GM23338 (cell line): ENCODE data around the gene SYT14. TPM values are rescaled to one million over a fixed set of nuclear protein-coding genes. Genes with fewer than 3 reads are reported as not detected.

ENCODE experiments used
- ATAC-seq: fragments of 200-7000 bp; cut with Tn5 transposase; 3 replicates; pipeline ENCODE4 v1.9.1; 2020
- DNase-seq: peaks from one replicate; pipeline ENCODE4 v3.0.0-alpha.2; 2015; ENCODE audit warnings: low spot score
- H2AFZ ChIP-seq: fragments of 200-600 bp; sonication (generic); 2 replicates; pipeline ENCODE4 v1.8.0; 2016; ENCODE audit warnings: antibody characterized with exemption, mild to moderate bottlenecking, moderate library complexity
- H3F3A ChIP-seq: fragments of 200-600 bp; sonication (generic); replicated peaks from 2 replicates; pipeline ENCODE4 v1.8.0; 2017; ENCODE audit warnings: antibody characterized with exemption, mixed run types, low read depth
- H3K27ac ChIP-seq: fragments of 200-600 bp; sonication (generic); 2 replicates; pipeline ENCODE4 v1.6.1; 2016; ENCODE audit warnings: low read depth
- H3K27me3 ChIP-seq: fragments of 200-600 bp; sonication (generic); 2 replicates; pipeline ENCODE4 v1.8.0; 2016; ENCODE audit warnings: mild to moderate bottlenecking, mixed run types, moderate library complexity; ENCODE audit not compliant: insufficient read depth
- H3K36me3 ChIP-seq: fragments of 200-600 bp; sonication (generic); 2 replicates; pipeline ENCODE4 v1.8.0; 2016; ENCODE audit warnings: mild to moderate bottlenecking; ENCODE audit not compliant: insufficient read depth
- H3K4me1 ChIP-seq: fragments of 200-600 bp; sonication (generic); 2 replicates; pipeline ENCODE4 v1.8.0; 2016; ENCODE audit warnings: mild to moderate bottlenecking, moderate library complexity; ENCODE audit not compliant: insufficient read depth
- H3K4me2 ChIP-seq: fragments of 200-600 bp; sonication (generic); 2 replicates; pipeline ENCODE4 v1.7.1; 2017; ENCODE audit warnings: mixed run types
- H3K4me3 ChIP-seq: fragments of 200-600 bp; sonication (generic); 2 replicates; pipeline ENCODE4 v1.6.1; 2016; ENCODE audit warnings: mixed run types
- H3K79me2 ChIP-seq: fragments of 200-600 bp; sonication (generic); replicated peaks from 2 replicates; pipeline ENCODE4 v1.8.0; 2017; ENCODE audit warnings: mild to moderate bottlenecking; ENCODE audit not compliant: insufficient read depth
- H3K9me2 ChIP-seq: fragments of 200-600 bp; sonication (generic); 2 replicates; pipeline ENCODE4 v1.8.0; 2017; ENCODE audit not compliant: insufficient read depth
- H4K20me1 ChIP-seq: fragments of 200-600 bp; sonication (generic); replicated peaks from 2 replicates; pipeline ENCODE4 v1.8.0; 2017; ENCODE audit warnings: mild to moderate bottlenecking; ENCODE audit not compliant: insufficient read depth
- H3K27ac Mint-ChIP-seq: 2 replicates; pipeline ENCODE4 v1.8.0; 2020; ENCODE audit warnings: inconsistent platforms, mild to moderate bottlenecking, moderate library complexity, mixed read lengths
- H3K27me3 Mint-ChIP-seq: 3 replicates; pipeline ENCODE4 v1.8.0; 2022; ENCODE audit warnings: low read depth, mild to moderate bottlenecking, moderate library complexity, mixed read lengths, inconsistent platforms; ENCODE audit not compliant: insufficient read depth, poor library complexity
- H3K36me3 Mint-ChIP-seq: 3 replicates; pipeline ENCODE4 v1.8.0; 2021; ENCODE audit warnings: low read depth, mild to moderate bottlenecking, inconsistent platforms, moderate library complexity, mixed read lengths
- H3K4me1 Mint-ChIP-seq: 3 replicates; pipeline ENCODE4 v1.8.0; 2020; ENCODE audit warnings: mild to moderate bottlenecking, inconsistent platforms, mixed read lengths
- H3K4me3 Mint-ChIP-seq: 3 replicates; pipeline ENCODE4 v1.8.0; 2021; ENCODE audit warnings: moderate library complexity, mild to moderate bottlenecking, inconsistent platforms, mixed read lengths
- H3K9me3 Mint-ChIP-seq: 3 replicates; pipeline ENCODE4 v1.8.0; 2020; ENCODE audit warnings: moderate library complexity, mild to moderate bottlenecking, inconsistent platforms, mixed read lengths
- CREB1 ChIP-seq: fragments of 250-450 bp; sonication (Bioruptor Pico); IDR thresholded peaks from 2 replicates; pipeline ENCODE4 v1.5.0; 2020; ENCODE audit warnings: low read depth, mild to moderate bottlenecking, moderate library complexity
- EZH2 ChIP-seq: fragments of 200-600 bp; sonication (generic); IDR thresholded peaks from one replicate; pipeline ENCODE4 v1.8.0; 2017; ENCODE audit warnings: antibody characterized with exemption, mild to moderate bottlenecking, low read depth; ENCODE audit not compliant: unreplicated experiment
- EZH2phosphoT487 ChIP-seq: fragments of 200-600 bp; sonication (generic); IDR thresholded peaks from one replicate; pipeline ENCODE4 v1.8.1; 2018; ENCODE audit warnings: antibody characterized with exemption; ENCODE audit not compliant: unreplicated experiment
- JUNB ChIP-seq: IDR thresholded peaks from one replicate; pipeline ENCODE4 v1.6.1; 2016; ENCODE audit warnings: antibody characterized with exemption; ENCODE audit not compliant: unreplicated experiment
- NANOG ChIP-seq: IDR thresholded peaks from 2 replicates; pipeline ENCODE4 v1.6.1; 2016; ENCODE audit warnings: antibody characterized with exemption, borderline replicate concordance
- POLR2AphosphoS5 ChIP-seq: IDR thresholded peaks from 2 replicates; pipeline ENCODE4 v1.6.1; 2016; ENCODE audit warnings: antibody characterized with exemption, low read depth
- STAT1 ChIP-seq: IDR thresholded peaks from one replicate; pipeline ENCODE4 v1.6.1; 2016; ENCODE audit warnings: antibody characterized with exemption; ENCODE audit not compliant: unreplicated experiment
- ZNF114 ChIP-seq: fragments of 250-450 bp; sonication (Bioruptor Pico); IDR thresholded peaks from 2 replicates; pipeline ENCODE4 v1.5.0; 2020; ENCODE audit warnings: mild to moderate bottlenecking, moderate library complexity
- ZNF331 ChIP-seq: fragments of 250-450 bp; sonication (Bioruptor Pico); IDR thresholded peaks from 2 replicates; pipeline ENCODE4 v1.5.0; 2020; ENCODE audit warnings: low read depth, mild to moderate bottlenecking, moderate library complexity
- polyA plus RNA-seq: library from polyadenylated mRNA; unstranded; fragments of >200 nt; fragmentation: Nextera tagmentation; extraction: Ambion mirVana; gene quantifications from 2 replicates; pipeline ENCODE4 v1.2.1, GENCODE V29; 2016
- total RNA-seq: library from RNA; depleted of rRNA; stranded (reverse); fragments of >200 nt; shearing (Covaris generic); gene quantifications from 2 replicates; pipeline ENCODE4 v1.2.3, GENCODE V29; 2014
- TF ChIP-seq, protein P1 (sequence below), 2 experiments: fragments of 200-600 bp in 1 of 2; sonication (generic) in 1 of 2; conservative IDR thresholded peaks; 2 replicates each; pipeline versions ENCODE4 v1.5.1 to v1.6.1; 2016 to 2017; ENCODE audit warnings: antibody characterized with exemption in 2 of 2, low read depth in 2 of 2, mild to moderate bottlenecking in 2 of 2, moderate library complexity in 1 of 2
- TF ChIP-seq, protein P2 (sequence below): fragments of 250-450 bp; sonication (Bioruptor Pico); IDR thresholded peaks from 2 replicates; pipeline ENCODE4 v1.5.0; 2020; ENCODE audit warnings: mild to moderate bottlenecking, moderate library complexity
- TF ChIP-seq, protein P3 (sequence below): IDR thresholded peaks from one replicate; pipeline ENCODE4 v1.6.1; 2018; ENCODE audit warnings: antibody characterized with exemption; ENCODE audit not compliant: unreplicated experiment
- TF ChIP-seq, protein P4 (sequence below): IDR thresholded peaks from 2 replicates; pipeline ENCODE4 v1.6.1; 2016; ENCODE audit warnings: antibody characterized with exemption

Gene SYT14
- total and polyA plus RNA-seq, 2 experiments from 2014 or later: 5.2 to 22.4 TPM

DNA sequence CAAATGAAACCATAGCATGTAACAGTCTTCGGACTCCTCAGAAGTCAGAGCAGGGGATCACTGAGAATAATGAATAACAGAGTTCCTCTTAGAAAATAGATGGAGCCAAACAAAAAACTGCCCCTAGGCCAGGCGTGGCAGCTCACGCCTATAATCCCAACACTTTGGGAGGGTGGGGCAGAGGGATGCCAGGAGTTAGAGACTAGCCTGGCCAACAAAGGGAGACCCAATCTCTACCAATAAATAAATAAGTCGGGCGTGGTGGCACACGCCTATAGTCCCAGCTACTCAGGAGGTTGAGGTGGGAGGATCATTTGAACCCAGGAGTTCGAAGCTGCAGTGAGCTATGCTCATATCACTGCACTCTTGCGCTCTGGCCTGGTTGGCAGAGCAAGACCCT lies 236.1 kb downstream of the SYT14 start:
- Mint-ChIP-seq H3K27me3 (peaks cover 2% of the 10 kb centered on the region), H3K27ac (no peak overlapping the region), H3K4me1 (peaks cover 10% of the 10 kb centered on the region; the same call in 2 of the 3 replicates), H3K4me3 (no peak overlapping the region), H3K36me3 (no peaks in the 10 kb centered on the region), H3K9me3 (no peaks in the 10 kb centered on the region)
- Histone ChIP-seq H3K4me3 (no peak overlapping the region), H2AFZ (no peak overlapping the region), H3K9me2 (no peaks in the 10 kb centered on the region), H3K79me2 (no peaks in the 10 kb centered on the region), H3K4me2 (no peak overlapping the region), H3F3A (no peaks in the 10 kb centered on the region), H3K36me3 (no peaks in the 10 kb centered on the region), H4K20me1 (no peaks in the 10 kb centered on the region), H3K4me1 (peaks cover 3% of the 10 kb centered on the region; the same call in 1 of the 2 replicates), H3K27me3 (no peaks in the 10 kb centered on the region), H3K27ac (no peak overlapping the region)
- TF ChIP-seq EZH2 (no peak), STAT1 (no peak), JUNB (no peak), EZH2phosphoT487 (no peak), ZNF331 (no peak), POLR2AphosphoS5 (no peak), NANOG (no peak), ZNF114 (no peak), CREB1 (CRISPR knock-in tag) (no peak)
- TF ChIP-seq, protein P1, sequence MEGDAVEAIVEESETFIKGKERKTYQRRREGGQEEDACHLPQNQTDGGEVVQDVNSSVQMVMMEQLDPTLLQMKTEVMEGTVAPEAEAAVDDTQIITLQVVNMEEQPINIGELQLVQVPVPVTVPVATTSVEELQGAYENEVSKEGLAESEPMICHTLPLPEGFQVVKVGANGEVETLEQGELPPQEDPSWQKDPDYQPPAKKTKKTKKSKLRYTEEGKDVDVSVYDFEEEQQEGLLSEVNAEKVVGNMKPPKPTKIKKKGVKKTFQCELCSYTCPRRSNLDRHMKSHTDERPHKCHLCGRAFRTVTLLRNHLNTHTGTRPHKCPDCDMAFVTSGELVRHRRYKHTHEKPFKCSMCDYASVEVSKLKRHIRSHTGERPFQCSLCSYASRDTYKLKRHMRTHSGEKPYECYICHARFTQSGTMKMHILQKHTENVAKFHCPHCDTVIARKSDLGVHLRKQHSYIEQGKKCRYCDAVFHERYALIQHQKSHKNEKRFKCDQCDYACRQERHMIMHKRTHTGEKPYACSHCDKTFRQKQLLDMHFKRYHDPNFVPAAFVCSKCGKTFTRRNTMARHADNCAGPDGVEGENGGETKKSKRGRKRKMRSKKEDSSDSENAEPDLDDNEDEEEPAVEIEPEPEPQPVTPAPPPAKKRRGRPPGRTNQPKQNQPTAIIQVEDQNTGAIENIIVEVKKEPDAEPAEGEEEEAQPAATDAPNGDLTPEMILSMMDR (conservative IDR thresholded peaks at IDR 0.05; ENCODE audit: low read depth in 2 of 2): no peak
- TF ChIP-seq, protein P2, sequence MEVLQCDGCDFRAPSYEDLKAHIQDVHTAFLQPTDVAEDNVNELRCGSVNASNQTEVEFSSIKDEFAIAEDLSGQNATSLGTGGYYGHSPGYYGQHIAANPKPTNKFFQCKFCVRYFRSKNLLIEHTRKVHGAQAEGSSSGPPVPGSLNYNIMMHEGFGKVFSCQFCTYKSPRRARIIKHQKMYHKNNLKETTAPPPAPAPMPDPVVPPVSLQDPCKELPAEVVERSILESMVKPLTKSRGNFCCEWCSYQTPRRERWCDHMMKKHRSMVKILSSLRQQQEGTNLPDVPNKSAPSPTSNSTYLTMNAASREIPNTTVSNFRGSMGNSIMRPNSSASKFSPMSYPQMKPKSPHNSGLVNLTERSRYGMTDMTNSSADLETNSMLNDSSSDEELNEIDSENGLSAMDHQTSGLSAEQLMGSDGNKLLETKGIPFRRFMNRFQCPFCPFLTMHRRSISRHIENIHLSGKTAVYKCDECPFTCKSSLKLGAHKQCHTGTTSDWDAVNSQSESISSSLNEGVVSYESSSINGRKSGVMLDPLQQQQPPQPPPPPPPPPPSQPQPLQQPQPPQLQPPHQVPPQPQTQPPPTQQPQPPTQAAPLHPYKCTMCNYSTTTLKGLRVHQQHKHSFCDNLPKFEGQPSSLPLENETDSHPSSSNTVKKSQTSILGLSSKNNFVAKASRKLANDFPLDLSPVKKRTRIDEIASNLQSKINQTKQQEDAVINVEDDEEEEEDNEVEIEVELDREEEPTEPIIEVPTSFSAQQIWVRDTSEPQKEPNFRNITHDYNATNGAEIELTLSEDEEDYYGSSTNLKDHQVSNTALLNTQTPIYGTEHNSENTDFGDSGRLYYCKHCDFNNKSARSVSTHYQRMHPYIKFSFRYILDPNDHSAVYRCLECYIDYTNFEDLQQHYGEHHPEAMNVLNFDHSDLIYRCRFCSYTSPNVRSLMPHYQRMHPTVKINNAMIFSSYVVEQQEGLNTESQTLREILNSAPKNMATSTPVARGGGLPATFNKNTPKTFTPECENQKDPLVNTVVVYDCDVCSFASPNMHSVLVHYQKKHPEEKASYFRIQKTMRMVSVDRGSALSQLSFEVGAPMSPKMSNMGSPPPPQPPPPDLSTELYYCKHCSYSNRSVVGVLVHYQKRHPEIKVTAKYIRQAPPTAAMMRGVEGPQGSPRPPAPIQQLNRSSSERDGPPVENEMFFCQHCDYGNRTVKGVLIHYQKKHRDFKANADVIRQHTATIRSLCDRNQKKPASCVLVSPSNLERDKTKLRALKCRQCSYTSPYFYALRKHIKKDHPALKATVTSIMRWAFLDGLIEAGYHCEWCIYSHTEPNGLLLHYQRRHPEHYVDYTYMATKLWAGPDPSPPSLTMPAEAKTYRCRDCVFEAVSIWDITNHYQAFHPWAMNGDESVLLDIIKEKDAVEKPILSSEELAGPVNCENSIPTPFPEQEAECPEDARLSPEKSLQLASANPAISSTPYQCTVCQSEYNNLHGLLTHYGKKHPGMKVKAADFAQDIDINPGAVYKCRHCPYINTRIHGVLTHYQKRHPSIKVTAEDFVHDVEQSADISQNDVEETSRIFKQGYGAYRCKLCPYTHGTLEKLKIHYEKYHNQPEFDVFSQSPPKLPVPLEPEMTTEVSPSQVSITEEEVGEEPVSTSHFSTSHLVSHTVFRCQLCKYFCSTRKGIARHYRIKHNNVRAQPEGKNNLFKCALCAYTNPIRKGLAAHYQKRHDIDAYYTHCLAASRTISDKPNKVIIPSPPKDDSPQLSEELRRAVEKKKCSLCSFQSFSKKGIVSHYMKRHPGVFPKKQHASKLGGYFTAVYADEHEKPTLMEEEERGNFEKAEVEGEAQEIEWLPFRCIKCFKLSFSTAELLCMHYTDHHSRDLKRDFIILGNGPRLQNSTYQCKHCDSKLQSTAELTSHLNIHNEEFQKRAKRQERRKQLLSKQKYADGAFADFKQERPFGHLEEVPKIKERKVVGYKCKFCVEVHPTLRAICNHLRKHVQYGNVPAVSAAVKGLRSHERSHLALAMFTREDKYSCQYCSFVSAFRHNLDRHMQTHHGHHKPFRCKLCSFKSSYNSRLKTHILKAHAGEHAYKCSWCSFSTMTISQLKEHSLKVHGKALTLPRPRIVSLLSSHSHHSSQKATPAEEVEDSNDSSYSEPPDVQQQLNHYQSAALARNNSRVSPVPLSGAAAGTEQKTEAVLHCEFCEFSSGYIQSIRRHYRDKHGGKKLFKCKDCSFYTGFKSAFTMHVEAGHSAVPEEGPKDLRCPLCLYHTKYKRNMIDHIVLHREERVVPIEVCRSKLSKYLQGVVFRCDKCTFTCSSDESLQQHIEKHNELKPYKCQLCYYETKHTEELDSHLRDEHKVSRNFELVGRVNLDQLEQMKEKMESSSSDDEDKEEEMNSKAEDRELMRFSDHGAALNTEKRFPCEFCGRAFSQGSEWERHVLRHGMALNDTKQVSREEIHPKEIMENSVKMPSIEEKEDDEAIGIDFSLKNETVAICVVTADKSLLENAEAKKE (CRISPR knock-in tag): no peak
- TF ChIP-seq, protein P3, sequence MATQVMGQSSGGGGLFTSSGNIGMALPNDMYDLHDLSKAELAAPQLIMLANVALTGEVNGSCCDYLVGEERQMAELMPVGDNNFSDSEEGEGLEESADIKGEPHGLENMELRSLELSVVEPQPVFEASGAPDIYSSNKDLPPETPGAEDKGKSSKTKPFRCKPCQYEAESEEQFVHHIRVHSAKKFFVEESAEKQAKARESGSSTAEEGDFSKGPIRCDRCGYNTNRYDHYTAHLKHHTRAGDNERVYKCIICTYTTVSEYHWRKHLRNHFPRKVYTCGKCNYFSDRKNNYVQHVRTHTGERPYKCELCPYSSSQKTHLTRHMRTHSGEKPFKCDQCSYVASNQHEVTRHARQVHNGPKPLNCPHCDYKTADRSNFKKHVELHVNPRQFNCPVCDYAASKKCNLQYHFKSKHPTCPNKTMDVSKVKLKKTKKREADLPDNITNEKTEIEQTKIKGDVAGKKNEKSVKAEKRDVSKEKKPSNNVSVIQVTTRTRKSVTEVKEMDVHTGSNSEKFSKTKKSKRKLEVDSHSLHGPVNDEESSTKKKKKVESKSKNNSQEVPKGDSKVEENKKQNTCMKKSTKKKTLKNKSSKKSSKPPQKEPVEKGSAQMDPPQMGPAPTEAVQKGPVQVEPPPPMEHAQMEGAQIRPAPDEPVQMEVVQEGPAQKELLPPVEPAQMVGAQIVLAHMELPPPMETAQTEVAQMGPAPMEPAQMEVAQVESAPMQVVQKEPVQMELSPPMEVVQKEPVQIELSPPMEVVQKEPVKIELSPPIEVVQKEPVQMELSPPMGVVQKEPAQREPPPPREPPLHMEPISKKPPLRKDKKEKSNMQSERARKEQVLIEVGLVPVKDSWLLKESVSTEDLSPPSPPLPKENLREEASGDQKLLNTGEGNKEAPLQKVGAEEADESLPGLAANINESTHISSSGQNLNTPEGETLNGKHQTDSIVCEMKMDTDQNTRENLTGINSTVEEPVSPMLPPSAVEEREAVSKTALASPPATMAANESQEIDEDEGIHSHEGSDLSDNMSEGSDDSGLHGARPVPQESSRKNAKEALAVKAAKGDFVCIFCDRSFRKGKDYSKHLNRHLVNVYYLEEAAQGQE: no peak
- TF ChIP-seq, protein P4, sequence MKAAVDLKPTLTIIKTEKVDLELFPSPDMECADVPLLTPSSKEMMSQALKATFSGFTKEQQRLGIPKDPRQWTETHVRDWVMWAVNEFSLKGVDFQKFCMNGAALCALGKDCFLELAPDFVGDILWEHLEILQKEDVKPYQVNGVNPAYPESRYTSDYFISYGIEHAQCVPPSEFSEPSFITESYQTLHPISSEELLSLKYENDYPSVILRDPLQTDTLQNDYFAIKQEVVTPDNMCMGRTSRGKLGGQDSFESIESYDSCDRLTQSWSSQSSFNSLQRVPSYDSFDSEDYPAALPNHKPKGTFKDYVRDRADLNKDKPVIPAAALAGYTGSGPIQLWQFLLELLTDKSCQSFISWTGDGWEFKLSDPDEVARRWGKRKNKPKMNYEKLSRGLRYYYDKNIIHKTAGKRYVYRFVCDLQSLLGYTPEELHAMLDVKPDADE: no peak
- ATAC-seq (no peak), DNase-seq (no peak)
